ENCODE measurements around the gene CFAP77.
A peak's percentile ranks its signal among the peaks of the same experiment; 100 is the strongest.

The CFAP77 gene

DNA sequence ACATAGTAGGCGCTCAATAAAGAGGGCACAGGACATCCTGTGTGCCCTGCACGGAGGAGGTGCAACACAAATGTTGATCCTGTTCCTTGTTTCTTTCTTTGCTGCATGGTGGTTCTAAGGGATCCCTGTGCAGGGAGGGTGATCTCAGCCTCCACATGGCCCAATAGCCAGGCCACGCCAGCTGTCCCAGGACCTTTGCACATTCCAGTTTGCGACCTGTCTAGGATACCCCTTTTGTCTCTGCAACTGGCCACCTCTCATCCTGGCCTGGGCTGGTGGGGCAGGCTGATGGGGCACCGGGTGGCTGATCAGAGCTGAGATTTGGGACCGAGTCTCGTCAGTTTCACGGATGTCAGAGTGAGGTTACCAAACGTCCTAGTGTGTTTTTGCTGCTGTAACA lies 79.5 kb downstream of the CFAP77 start:
- no peak for DNase-seq (ENCODE audit: low read depth)

DNA sequence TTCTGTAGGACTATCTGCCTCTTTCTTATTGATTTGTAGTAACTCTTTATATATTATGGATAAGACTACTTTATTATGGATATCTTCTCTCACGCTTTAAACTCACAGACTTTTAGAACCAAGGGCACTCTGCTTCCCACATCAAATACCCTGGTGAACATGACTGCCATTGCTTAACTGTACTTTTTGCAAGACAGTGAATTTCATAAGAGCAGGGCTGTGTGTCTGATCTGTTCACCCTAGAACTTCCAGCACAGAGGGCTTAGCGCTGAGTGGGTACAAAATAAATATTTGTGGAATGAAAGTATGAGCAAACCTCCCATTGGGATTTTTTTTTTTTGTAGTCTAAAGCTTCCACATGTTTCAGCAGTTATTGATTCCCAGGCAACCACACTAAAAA lies 84.8 kb downstream of the CFAP77 start:
- no peak for DNase-seq (ENCODE audit: low read depth)

DNA sequence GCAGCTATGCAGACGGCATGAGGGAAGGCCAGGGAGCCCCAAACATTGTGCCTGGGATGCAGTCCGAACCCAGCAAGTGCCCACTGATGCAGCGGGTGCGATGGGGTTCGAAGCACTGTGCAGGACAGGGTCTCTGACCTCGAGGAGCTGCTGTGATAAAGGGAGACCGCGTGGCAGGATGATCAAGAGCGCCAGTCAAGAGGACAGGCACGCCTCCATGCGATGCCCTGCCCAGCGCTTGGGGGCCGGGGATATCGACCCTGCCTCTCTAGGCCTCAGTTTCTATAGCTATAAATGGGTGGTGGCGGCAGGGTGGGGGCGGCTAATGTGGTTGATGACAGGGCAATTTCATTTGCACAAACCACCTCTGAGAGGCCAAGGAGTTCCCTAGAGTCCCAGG lies 87.7 kb downstream of the CFAP77 start:
- DNase-seq (ENCODE audit: low read depth), result no peak

DNA sequence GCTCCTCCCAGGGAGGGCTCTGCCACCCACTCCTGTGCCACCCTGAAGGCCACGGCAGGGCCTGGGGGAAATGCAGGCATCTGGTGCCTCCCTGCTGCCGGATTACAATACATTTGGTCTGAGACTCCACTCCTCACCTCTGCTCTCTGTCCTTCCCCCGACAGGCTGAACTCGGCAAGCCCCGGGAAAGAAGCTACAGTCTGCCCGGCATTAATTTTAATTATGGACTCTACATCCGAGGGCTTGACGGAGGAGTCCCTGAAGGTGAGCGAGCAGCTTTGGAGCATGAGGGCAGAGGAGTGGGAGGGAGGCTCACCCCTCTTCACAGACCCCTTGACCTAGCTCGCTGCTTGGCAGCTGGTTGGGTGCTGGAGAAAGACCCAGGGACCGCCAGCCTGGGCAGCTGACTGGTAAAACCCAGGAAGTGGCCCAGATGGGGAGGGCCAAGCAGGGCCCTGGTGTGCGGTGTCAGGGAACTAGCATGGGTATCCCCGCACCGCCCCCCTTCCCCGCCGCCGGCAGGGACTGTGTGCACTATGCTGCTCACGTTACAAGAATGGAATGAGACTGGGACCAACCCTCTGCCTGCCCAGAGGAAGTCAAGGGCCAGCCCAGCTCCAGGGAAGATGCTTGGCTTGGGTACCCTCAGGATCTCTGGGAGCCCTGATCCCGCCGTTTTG lies 88.7 kb downstream of the CFAP77 start:
- no peak for DNase-seq (ENCODE audit: low read depth)

DNA sequence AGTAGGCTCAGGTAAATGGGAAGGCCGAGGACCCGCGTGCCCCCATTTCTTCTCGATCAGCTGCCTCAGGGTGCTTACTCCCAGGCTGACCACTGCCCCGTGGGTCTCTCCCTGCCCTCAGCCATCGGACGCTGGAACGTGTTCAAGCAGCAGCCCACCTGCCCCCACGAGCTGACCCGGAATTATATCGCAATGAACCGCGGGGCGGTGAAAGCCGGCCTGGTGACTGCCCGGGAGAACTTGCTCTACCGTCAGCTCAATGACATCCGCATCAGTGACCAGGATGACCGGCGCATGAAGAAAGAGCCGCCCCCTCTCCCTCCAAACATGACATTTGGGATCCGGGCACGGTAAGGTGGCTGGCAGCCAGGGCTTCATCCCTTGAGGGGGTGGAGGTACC lies 89.2 kb downstream of the CFAP77 start:
- DNase-seq (ENCODE audit: low read depth), result no peak

DNA sequence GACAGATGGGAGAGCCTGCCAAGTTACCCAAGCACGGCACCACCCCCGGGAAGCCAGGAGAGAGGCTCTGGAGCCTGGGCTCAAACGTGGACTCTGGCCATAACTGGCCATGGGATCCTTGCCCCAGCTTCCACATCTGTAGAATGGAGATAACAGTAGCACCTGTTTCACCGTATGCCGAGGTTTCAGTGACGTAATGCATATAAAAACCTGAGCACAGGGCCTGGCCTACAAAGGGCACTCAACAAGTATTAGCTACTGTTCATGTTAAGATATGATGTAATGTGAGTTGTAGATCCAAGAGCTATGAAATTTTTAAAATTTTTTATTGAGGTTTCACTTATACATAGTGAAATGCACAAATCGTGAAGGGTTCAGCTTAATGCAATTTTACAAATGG lies 90.2 kb downstream of the CFAP77 start:
- DNase-seq (ENCODE audit: low read depth), result no peak

DNA sequence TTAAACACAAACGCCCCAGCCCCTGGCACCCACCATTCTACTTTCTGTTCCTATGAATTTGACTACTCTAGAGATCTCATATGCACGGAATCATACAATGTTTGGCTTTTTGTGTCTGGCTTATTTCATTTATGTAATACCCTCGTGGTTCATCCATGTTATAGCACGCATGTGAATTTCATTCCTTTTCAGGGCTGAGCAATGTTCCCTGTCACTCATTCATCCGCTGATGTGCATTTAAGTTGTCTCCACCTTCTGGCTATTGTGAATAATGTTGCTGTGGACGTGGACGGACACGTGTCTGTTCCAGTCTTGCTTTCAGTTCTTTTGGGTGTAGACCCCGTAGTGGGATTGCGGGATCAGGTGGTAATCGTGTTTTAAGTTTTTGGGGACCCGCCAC lies 92.5 kb downstream of the CFAP77 start:
- no peak for DNase-seq (ENCODE audit: low read depth)

DNA sequence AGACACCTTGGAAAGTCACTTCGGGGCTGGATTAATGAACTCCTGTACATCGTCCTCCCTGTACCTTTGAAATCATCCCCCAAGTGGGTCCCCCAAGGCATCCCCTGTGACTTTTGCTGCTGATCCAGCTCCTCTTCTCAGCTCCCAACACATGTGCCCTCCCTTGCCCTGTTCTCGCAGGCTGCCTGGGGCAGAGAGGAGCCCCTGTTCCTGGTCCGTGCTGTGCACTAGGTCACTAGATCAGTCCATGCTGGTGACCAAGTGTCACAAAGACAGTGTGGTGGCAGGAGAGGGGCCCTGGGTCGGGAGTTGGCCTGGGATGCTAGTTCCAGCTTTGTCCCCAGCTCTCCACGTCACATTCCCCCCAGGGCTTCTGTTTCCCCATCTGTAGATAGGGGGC lies 93.1 kb downstream of the CFAP77 start:
- no peak for DNase-seq (ENCODE audit: low read depth)

DNA sequence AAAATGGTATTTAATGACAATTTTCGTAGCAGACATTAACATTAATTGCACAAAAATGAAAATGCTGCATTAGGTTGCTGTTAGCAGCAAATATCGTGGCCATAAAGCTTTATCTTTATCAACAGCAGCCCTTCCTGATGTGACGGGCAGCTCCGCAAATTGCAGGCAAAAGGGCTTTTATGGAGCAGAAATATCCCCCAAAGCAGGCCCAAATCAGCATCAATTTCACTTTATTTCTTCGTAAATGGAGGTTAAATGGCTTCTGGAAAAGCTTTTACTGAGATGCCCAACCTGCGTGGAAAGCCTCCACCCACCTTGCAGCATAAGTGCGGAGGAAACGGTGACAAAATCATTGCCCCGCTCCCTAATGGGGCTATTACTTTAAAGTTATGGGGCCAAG lies 94.5 kb downstream of the CFAP77 start:
- DNase-seq (ENCODE audit: low read depth), result no peak

DNA sequence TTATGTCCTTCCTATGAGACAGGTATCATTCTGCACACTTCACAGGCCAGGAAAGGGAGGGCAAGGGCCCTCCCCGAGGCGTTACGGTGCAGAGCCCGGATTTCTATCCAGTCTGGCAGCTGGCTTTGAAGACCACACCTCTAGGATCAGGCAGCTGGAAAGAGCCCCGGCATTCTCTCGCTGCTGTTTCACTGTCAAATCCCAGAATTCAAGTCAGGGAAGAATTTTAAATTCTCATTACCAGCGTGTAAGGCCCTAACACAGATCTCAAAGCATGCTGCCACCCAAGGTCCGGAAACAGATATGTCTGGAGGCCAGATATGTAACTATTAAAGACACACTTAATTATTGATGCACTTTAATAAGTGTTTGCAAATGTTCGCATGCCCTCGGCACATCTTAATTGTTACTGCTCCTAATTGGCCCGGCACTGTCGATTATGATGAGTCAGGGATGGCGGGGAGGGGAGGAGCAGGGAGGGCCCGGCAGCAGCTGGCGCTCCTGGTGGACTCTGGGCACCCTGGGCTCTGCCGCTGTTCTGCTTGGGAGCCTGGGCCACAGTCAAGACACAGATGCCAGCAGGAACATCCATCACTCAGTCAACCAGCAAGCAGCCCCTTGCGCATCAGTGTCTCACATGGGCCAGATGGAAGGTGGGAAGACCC lies 96.1 kb downstream of the CFAP77 start:
- no peak for DNase-seq (ENCODE audit: low read depth)

DNA sequence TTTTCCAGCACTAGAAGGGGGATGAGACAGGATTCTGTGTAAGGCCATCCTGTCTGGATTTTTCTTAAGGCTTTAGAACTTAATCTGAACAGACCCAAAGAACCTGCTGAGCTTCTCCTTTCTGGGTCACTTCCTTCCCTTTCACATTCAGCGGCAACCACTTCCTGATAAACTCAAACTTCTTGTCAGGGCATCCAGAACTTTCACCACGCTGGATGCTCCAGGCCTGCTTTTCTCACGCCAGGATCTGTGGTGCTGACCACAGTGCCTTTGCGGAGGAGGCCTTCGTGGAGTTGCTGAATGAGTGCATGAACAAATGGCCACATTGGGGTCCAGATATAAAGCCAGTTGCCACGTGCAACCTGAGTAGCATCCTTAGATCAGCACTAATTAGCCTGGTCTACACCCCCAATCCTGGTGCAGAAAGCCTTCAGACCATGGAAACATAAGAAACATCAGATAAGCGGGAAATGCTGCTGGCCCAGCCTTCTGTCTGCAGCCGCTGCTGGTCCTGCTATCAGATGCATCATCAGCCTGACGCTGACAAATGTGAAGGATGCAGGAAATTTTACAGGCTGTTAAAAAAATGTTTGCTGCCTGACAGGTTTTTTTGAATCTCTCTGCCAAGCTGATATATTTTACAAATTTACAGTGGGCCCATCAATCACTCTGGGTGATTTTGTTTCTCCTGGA lies 97.1 kb downstream of the CFAP77 start:
- no peak for DNase-seq (ENCODE audit: low read depth)

DNA sequence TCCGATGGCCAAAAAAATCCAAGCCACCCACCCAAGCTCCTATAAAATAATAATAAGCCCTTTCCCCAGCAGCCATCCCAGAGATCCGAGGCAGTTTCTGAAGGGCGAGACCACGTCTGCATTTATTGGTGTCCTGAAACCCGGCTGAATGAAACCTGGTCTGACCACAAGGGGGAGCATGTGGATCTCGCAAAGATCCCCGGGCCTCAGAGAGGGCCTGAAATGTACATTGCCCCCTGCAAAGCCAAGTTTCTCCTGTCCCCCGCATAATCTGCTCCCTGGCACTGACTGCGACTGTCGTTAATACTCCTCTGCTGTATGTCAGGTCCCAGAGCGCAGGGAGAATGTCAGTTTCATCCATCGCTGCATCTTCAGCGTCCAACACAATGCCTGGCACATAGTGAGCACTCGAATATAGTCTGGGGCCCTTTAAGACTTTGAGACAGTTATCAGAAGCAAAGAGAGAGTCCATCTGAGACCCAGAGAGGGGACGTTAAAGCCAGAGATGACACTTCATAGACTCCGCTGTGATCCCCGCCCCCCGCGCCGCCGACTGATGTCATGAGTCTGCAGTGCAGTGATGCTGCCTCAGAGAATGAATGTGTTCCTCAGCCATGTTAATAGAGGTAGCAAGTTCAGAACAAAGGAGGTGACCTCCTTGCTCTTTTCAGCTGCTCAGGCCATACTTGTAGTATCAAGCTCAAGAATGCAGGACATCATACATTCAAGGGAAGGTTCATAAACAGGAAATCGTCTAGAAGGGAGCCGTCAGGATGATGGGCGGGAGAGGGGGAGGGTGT lies 97.9 kb downstream of the CFAP77 start:
- DNase-seq (ENCODE audit: low read depth), result peak; percentile 48

DNA sequence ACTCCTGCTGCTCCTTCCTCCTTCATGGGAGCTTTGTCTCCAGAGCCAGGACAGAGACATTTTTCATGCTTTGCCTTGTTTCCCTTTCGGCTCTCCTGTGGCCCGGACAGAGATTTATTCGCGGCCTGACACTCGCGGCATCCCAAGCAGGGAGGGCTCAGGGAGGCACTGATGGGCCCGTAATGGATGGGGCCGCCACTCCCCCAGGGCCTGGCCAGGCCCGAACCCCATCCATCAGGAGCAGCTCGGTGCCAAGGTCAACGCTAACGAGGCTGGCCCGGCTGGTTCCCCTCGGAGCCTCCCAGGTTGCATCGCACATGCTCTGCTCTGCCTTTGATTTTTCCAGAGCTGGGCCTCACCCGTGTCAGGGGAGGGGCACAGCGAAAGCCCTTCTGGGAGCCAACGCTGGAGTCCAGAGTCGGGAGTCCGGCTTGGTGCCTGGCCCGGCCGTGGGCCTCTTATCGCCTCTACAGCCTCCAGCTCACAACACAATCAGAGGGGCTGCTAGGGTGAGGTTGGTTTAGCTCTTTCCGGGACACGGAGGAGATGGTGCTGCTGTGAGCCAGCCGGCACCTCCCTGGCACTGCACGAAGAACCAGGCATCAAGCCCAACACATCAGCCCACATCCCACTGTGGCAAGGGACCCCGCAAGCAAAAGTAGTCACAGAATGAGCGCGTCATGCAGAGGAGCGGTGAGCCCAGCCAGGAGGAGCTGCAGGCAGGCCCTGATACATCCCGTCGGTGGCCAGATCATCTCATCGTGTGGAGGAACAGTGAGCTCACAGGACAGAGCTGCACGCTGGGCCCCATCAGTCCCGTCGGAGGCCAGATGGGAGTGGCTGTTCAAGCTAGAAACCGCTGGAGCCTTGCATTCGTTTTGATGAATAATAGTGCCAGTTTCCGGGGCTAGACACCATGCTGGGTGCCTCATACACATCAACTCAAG lies 100.2 kb downstream of the CFAP77 start:
- DNase-seq (ENCODE audit: low read depth), result no peak

DNA sequence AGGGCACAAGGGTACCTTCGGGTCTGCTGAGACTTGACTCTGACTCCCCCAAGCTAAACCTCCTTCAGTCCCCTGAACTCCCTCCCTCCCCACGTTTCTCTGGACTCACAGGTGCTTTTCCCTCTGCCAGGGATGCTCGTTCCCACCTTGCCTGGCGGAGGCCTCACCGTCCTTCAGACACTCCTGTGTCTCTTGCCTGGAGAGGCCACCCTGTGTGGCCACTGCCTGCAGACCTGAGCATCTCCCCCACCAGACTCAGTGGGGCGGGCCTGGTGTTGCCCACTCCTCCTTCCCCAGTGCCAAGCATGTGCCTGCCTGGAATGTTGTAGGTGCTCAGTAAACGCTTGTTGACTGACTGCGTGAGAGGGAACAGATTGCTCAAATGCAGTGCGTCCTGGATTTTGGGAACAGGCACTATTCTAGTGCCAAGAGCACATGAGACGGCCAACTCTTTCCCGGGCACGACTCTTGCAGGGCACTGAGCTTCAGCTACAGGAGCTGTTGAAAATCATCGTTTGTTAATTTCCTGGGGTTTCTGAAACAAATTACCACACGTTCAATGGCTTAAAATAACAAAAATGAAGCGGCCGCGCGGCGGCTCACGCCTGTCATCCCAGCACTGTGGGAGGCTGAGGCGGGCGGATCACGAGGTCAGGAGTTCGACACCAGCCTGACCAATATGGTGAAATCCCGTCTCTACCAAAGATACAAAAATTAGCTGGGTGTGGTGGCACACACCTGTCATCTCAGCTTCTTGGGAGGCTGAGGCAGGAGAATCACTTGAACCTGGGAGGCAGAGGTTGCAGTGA lies 101.4 kb downstream of the CFAP77 start:
- no peak for DNase-seq (ENCODE audit: low read depth)

DNA sequence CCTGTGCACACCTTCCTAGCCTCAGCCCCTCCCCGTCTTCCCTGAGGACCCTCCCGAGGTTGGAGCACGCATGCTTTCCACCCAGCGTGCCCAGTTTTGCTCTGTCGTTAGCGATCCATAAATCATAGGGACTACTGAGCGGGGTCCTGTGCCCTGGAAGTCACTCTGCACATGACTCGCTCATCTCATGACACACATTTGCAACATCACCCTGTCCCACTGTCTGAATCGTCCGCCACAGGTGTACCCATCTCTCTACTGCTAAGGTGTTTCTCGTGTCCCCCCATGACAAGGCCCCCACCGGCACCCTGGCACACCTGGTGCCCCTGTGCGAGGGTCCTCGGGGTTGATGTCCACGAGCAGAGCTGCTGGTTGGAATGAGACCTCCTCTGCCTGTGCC lies 103.4 kb downstream of the CFAP77 start:
- DNase-seq (ENCODE audit: low read depth), result no peak

DNA sequence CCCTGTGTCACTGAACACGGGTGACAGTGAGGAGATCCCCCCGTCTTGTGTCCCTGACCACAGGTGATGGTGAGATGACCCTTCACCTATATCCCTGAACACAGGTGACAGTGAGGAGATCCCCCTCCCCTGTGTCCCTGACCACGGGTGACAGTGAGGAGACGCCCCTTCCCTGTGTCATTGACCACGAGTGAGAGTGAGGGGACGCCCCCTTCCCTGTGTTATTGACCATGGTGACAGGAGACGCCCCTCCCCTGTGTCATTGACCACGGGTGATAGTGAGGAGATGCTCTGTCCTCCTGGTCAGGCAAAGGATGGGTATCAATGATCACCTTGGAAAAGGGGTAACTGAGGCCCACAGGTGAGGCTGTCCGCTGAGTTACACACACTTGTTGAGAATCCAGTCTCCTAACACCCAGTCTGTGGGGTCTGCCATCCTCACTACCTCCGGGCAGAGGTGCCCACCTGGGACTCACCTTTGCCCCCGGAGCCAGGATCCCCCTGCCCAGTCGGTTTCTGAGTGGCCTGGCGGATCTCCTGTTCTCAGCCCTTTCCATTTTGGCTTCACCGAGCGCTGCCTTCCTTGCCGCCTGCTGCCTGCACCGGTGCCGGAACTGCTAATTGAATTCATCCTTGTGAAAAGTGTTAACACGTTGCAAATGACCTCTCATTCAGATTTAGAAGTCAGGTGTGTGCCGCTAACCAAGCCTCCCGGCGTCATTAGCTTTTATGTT lies 104.2 kb downstream of the CFAP77 start:
- DNase-seq (ENCODE audit: low read depth), result no peak

DNA sequence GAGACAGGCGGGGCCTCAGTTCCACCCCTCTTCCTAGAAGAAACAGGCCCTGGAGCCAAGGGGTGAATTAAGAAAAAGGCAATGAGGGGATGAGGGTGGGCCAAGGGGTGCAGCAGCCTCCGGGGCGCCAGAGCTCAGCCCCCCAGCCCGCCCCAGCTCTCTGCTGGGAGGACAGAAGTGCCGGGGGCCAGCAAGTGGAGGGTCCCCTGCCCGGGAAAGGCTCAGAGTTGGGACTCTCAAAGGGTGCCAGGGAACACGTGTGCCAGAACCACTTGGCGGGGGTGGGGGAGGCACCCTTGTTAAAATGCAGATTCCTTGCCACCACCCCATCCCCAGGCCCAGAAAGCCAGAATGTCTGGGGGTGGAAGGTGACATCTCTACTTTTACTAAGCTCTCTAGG lies 104.8 kb downstream of the CFAP77 start:
- DNase-seq (ENCODE audit: low read depth), result no peak

DNA sequence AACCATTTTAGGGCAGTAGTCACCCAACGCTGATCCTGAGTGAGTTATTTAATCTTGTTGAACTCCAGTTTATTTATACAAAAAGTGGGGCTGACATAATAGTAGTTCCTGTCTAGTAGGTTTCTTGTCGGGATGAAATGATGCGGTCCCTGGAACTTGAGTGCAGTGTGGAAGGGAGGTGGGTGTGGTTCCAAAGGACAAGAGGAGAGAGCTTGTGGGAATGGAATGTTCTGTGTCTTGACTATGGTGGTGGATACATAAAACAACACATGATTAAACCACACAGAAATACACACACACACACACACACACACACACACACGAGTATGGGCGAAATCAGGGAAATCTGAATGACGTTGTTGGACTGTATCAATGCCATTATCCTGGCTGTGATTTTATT lies 106.3 kb downstream of the CFAP77 start:
- no peak for DNase-seq (ENCODE audit: low read depth)

DNA sequence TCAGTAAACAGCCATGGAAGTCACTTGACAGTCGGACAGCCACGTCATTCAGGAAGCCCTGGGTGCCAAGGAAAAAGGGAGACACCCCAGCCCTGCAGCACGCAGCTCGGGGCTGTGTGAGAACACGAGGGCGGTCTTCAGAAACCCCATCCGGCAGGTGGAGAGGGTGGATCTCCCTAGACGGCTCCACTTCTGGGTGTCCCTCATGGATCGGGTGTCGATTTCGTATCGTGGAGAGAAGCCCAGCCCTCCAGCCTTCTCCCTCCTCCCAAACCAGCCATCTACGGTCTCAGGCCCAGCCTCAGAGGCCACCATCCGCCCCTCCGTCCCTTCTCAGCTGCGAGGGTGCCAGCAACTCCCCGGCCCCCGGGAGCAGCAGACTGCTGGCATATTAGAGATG lies 106.9 kb downstream of the CFAP77 start:
- no peak for DNase-seq (ENCODE audit: low read depth)
